SK-N-SH treated with all-trans-retinoic acid at 6 μM for 48 hours (cell line): Measurements from ENCODE around the gene FBLN7.

ENCODE experiments used
- ATAC-seq: fragments of 200-7000 bp; cut with Tn5 transposase; 3 replicates; pipeline ENCODE4 v1.9.1; 2020; ENCODE audit warnings: mild to moderate bottlenecking, moderate library complexity
- BACH2 ChIP-seq: fragments of 250-450 bp; sonication (Bioruptor Pico); IDR thresholded peaks from 2 replicates; pipeline ENCODE4 v1.9.0; 2021; ENCODE audit warnings: mild to moderate bottlenecking, borderline replicate concordance
- ESRRG ChIP-seq: fragments of 250-450 bp; sonication (Bioruptor Pico); IDR thresholded peaks from 2 replicates; pipeline ENCODE4 v1.6.1; 2021; ENCODE audit warnings: mild to moderate bottlenecking
- ISL1 ChIP-seq: fragments of 250-450 bp; sonication (Bioruptor Pico); IDR thresholded peaks from 2 replicates; pipeline ENCODE4 v2.1.2; 2022; ENCODE audit warnings: mild to moderate bottlenecking, moderate library complexity
- SNAI2 ChIP-seq: fragments of 250-450 bp; sonication (Bioruptor Pico); IDR thresholded peaks from 2 replicates; pipeline ENCODE4 v1.5.0; 2020; ENCODE audit warnings: mild to moderate bottlenecking, moderate library complexity
- ZC3H10 ChIP-seq: fragments of 250-450 bp; sonication (Bioruptor Pico); IDR thresholded peaks from 2 replicates; pipeline ENCODE4 v1.5.1; 2021; ENCODE audit warnings: mild to moderate bottlenecking, moderate library complexity
- ZFP30 ChIP-seq: fragments of 450-650 bp; formaldehyde crosslinking; IDR thresholded peaks from 2 replicates; pipeline ENCODE4 v1.5.0; 2022; ENCODE audit warnings: mild to moderate bottlenecking, moderate library complexity
- ZNF565 ChIP-seq: fragments of 450-650 bp; formaldehyde crosslinking; conservative IDR thresholded peaks from 2 replicates; pipeline ENCODE4 v1.5.0; 2020; ENCODE audit warnings: low read depth, mild to moderate bottlenecking, moderate library complexity
- ZNF70 ChIP-seq: fragments of 450-650 bp; formaldehyde crosslinking; IDR thresholded peaks from 2 replicates; pipeline ENCODE4 v1.5.0; 2020; ENCODE audit warnings: mild to moderate bottlenecking, moderate library complexity
- TF ChIP-seq, protein P1 (sequence below): fragments of 250-450 bp; sonication (Bioruptor Pico); IDR thresholded peaks from 2 replicates; pipeline ENCODE4 v1.8.0; 2021; ENCODE audit warnings: low read depth, mild to moderate bottlenecking, moderate library complexity, borderline replicate concordance
- TF ChIP-seq, protein P2 (sequence below): fragments of 250-450 bp; sonication (Bioruptor Pico); IDR thresholded peaks from 2 replicates; pipeline ENCODE4 v1.8.0; 2020; ENCODE audit warnings: mild to moderate bottlenecking, moderate library complexity, borderline replicate concordance
- TF ChIP-seq, protein P3 (sequence below): fragments of 250-450 bp; sonication (Bioruptor Pico); IDR thresholded peaks from 2 replicates; pipeline ENCODE4 v1.5.1; 2020; ENCODE audit warnings: low read depth, mild to moderate bottlenecking, moderate library complexity

FBLN7 gene

DNA sequence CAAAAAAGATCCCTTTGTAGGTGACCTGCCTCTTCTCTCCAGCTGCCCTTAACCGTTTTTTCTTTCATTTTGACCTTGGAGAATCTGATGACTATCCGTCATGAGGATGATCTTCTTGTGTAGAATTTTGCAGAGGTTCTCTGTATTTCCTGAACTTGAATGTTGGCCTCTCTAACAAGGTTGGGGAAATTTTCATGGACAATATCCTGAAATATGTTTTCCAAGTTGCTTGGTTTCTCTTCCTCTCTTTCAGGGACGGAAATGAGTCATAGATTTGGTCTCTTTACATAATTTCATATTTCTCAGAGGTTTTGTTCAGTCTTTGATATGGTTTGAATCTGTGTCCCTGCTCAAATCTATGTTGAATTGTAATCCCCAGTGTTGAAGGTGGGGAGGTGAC is 82.6 kb downstream of the FBLN7 start (continued):
- TF ChIP-seq, protein P1, sequence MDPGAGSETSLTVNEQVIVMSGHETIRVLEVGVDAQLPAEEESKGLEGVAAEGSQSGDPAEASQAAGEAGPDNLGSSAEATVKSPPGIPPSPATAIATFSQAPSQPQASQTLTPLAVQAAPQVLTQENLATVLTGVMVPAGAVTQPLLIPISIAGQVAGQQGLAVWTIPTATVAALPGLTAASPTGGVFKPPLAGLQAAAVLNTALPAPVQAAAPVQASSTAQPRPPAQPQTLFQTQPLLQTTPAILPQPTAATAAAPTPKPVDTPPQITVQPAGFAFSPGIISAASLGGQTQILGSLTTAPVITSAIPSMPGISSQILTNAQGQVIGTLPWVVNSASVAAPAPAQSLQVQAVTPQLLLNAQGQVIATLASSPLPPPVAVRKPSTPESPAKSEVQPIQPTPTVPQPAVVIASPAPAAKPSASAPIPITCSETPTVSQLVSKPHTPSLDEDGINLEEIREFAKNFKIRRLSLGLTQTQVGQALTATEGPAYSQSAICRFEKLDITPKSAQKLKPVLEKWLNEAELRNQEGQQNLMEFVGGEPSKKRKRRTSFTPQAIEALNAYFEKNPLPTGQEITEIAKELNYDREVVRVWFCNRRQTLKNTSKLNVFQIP (CRISPR knock-in tag) = no peak
- TF ChIP-seq, protein P2, sequence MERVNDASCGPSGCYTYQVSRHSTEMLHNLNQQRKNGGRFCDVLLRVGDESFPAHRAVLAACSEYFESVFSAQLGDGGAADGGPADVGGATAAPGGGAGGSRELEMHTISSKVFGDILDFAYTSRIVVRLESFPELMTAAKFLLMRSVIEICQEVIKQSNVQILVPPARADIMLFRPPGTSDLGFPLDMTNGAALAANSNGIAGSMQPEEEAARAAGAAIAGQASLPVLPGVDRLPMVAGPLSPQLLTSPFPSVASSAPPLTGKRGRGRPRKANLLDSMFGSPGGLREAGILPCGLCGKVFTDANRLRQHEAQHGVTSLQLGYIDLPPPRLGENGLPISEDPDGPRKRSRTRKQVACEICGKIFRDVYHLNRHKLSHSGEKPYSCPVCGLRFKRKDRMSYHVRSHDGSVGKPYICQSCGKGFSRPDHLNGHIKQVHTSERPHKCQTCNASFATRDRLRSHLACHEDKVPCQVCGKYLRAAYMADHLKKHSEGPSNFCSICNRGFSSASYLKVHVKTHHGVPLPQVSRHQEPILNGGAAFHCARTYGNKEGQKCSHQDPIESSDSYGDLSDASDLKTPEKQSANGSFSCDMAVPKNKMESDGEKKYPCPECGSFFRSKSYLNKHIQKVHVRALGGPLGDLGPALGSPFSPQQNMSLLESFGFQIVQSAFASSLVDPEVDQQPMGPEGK (CRISPR knock-in tag) = no peak
- TF ChIP-seq ISL1 (CRISPR knock-in tag) (no peak), BACH2 (CRISPR knock-in tag) (no peak), ZFP30 (CRISPR knock-in tag) (no peak), SNAI2 (no peak), ZNF70 (CRISPR knock-in tag) (no peak), ZC3H10 (no peak)

DNA sequence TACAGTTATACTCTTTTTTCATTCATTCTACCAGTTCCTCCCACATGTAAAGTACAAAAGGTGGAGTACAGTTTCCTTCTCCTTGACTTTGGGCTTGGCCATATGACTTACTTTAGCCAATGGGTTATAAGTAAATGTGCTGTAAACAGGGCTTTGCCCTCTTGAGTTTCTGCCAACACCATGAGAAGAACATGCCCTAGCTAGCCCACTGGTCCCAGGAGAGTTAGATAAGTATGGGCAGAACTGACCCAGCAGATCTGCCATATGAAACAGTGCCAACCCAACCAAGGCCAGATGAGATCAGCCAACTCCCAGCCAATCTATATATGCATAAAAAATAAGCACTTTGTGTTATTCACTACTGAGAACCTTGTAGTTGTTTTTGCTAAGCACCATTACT is 91.2 kb downstream of the FBLN7 start:
- no peak for ATAC-seq
- TF ChIP-seq ESRRG = no peak
- TF ChIP-seq, protein P2 (CRISPR knock-in tag) = no peak

DNA sequence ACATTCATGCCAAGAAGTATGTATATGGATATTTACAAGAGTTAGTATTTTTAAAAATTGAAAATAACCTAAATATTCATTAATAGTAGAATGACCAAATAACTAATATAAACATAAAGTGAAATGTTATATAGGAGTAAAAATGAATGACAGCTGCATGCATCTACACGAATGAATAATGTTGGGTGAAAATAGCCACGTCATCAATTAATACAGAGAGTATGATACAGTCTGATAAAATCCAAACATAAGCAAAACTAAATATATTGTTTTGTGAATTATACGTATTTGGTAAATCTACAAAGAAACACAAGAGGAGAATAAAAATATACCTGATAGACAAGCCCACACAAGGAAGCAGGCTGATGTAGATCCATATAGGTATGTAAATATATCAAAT is 92.2 kb downstream of the FBLN7 start:
- TF ChIP-seq, protein P1 (CRISPR knock-in tag) = no peak
- TF ChIP-seq, protein P3, sequence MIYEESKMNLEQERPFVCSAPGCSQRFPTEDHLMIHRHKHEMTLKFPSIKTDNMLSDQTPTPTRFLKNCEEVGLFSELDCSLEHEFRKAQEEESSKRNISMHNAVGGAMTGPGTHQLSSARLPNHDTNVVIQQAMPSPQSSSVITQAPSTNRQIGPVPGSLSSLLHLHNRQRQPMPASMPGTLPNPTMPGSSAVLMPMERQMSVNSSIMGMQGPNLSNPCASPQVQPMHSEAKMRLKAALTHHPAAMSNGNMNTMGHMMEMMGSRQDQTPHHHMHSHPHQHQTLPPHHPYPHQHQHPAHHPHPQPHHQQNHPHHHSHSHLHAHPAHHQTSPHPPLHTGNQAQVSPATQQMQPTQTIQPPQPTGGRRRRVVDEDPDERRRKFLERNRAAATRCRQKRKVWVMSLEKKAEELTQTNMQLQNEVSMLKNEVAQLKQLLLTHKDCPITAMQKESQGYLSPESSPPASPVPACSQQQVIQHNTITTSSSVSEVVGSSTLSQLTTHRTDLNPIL (CRISPR knock-in tag) = no peak
- no peak for TF ChIP-seq BACH2 (CRISPR knock-in tag)
- TF ChIP-seq ZNF565 (CRISPR knock-in tag) = no peak
- no peak for ATAC-seq
